PC-9 (cell line): ENCODE results near the gene VDAC1. TPM values are rescaled to one million over a fixed set of nuclear protein-coding genes. Genes with fewer than 3 reads are reported as not detected.
A peak's percentile ranks its signal among the peaks of the same experiment; 100 is the strongest.

Experiments used
- BruUV-seq: library from RNA; stranded (reverse); fragments of 400-500 nt; replicated peaks from 2 replicates; lab custom pipeline; 2021; lab: Mats Ljungman, UMichigan
- CTCF ChIA-PET: fragments of 300-600 bp; sonication (Branson Sonifier 250); formaldehyde crosslinking; loops from one replicate; lab custom pipeline; 2022; ENCODE audit warnings: antibody characterized with exemption; lab: Charles Lee
- POLR2A ChIA-PET: fragments of 300-600 bp; sonication (Branson Sonifier 250); formaldehyde crosslinking; loops from one replicate; lab custom pipeline; 2022; ENCODE audit warnings: antibody characterized with exemption; ENCODE audit not compliant: unreplicated experiment; lab: Charles Lee
- DNase-seq, 2 experiments: peaks; one replicate each; pipeline versions ENCODE4 v3.0.0 to v3.0.0-alpha.2; 2015 to 2022; ENCODE audit warnings: mixed read lengths in 1 of 2
- H2AFZ ChIP-seq: fragments of 200-600 bp; sonication (generic); 2 replicates; pipeline ENCODE4 v1.8.1; 2017; ENCODE audit warnings: antibody characterized with exemption
- H3F3A ChIP-seq: fragments of 200-600 bp; sonication (generic); 2 replicates; pipeline ENCODE4 v1.8.1; 2017; ENCODE audit warnings: antibody characterized with exemption, mild to moderate bottlenecking, low read depth; ENCODE audit not compliant: insufficient read depth
- H3K27ac ChIP-seq: fragments of 200-600 bp; sonication (generic); 2 replicates; pipeline ENCODE4 v1.6.1; 2016; ENCODE audit warnings: mixed run types
- H3K27me3 ChIP-seq: fragments of 200-600 bp; sonication (generic); 2 replicates; pipeline ENCODE4 v1.6.1; 2016; ENCODE audit warnings: low read depth, mixed run types; ENCODE audit not compliant: insufficient read depth
- H3K36me3 ChIP-seq: fragments of 200-600 bp; sonication (generic); 2 replicates; pipeline ENCODE4 v1.6.1; 2016; ENCODE audit warnings: low read depth, mixed run types
- H3K4me1 ChIP-seq: fragments of 200-600 bp; sonication (generic); replicated peaks from 2 replicates; pipeline ENCODE4 v1.6.1; 2016; ENCODE audit warnings: mixed run types; ENCODE audit not compliant: insufficient read depth
- H3K4me2 ChIP-seq: fragments of 200-600 bp; sonication (generic); 2 replicates; pipeline ENCODE4 v1.6.1; 2017; ENCODE audit warnings: mixed run types
- H3K4me3 ChIP-seq: fragments of 200-600 bp; sonication (generic); 2 replicates; pipeline ENCODE4 v1.6.1; 2016; ENCODE audit warnings: mixed run types
- H3K79me2 ChIP-seq: fragments of 200-600 bp; sonication (generic); 2 replicates; pipeline ENCODE4 v1.6.1; 2017; ENCODE audit warnings: low read depth, mixed run types
- H3K9me2 ChIP-seq: fragments of 200-600 bp; sonication (generic); 2 replicates; pipeline ENCODE4 v1.8.1; 2017; ENCODE audit warnings: mild to moderate bottlenecking; ENCODE audit not compliant: insufficient read depth
- H3K9me3 ChIP-seq: fragments of 200-600 bp; sonication (generic); 2 replicates; pipeline ENCODE4 v1.8.1; 2016; ENCODE audit warnings: low read depth; ENCODE audit not compliant: insufficient read depth
- H4K20me1 ChIP-seq: fragments of 200-600 bp; sonication (generic); 2 replicates; pipeline ENCODE4 v1.8.1; 2017; ENCODE audit not compliant: insufficient read depth
- CTCF ChIP-seq: fragments of 200-600 bp; sonication (generic); conservative IDR thresholded peaks from 2 replicates; pipeline ENCODE4 v1.6.1; 2017; ENCODE audit warnings: mixed run types, antibody characterized with exemption, mild to moderate bottlenecking, moderate library complexity
- EZH2 ChIP-seq: fragments of 200-600 bp; sonication (generic); IDR thresholded peaks from 2 replicates; pipeline ENCODE4 v1.8.0; 2017; ENCODE audit warnings: antibody characterized with exemption, low read depth
- intact Hi-C: fragments of 100-400 bp; cut with micrococcal nuclease; formaldehyde crosslinking; loops from one replicate; pipeline ENCODE4 v1.10.0; 2022; ENCODE audit not compliant: unreplicated experiment
- total RNA-seq: library from RNA; stranded (reverse); gene quantifications from 2 replicates; pipeline ENCODE4 v1.2.3, GENCODE V29; 2021

VDAC1 gene
- total RNA-seq, 1 experiment from 2014 or later = 228 TPM

GRCh38 chr5:134007581-134008265, 2.9 kb upstream of the VDAC1 start:
- Histone ChIP-seq H3K9me3 (no peaks in the 10 kb centered on the region), H3K27me3 (no peaks in the 10 kb centered on the region), H2AFZ (no peak overlapping the region), H3K4me3 (no peak overlapping the region), H3F3A (peaks cover 17% of the 10 kb centered on the region; the same call in 1 of the 2 replicates), H3K4me1 (peaks cover 16% of the 10 kb centered on the region), H3K36me3 (no peaks in the 10 kb centered on the region), H3K9me2 (no peaks in the 10 kb centered on the region), H3K27ac (no peak overlapping the region), H3K4me2 (no peak overlapping the region), H4K20me1 (peaks cover 10% of the 10 kb centered on the region), H3K79me2 (peaks cover 42% of the 10 kb centered on the region)
- ChIA-PET POLR2A (interaction anchor here (0.6 kb wide), 1 partner anchor 122 kb away, joined by 3 read pairs; no protein-coding TSS in a partner anchor), CTCF (no interaction called here)
- no peak for DNase-seq
- intact Hi-C loops = no loop called here
- no peak for TF ChIP-seq EZH2
- TF ChIP-seq CTCF = no peak
- BruUV-seq = no TSS peak

- Histone ChIP-seq H3K9me2 (no peaks in the 10 kb centered on the region), H3K4me1 (peaks cover 31% of the 10 kb centered on the region), H2AFZ (no peak overlapping the region), H3K4me2 (peak overlapping the region; percentile 78), H3K79me2 (peaks cover 58% of the 10 kb centered on the region), H3F3A (peaks cover 24% of the 10 kb centered on the region; the same call in 1 of the 2 replicates), H4K20me1 (peaks cover 26% of the 10 kb centered on the region), H3K9me3 (no peaks in the 10 kb centered on the region), H3K27me3 (no peaks in the 10 kb centered on the region), H3K27ac (peak overlapping the region; percentile 69), H3K36me3 (peaks cover 2% of the 10 kb centered on the region), H3K4me3 (peak overlapping the region; percentile 85)
- BruUV-seq = no TSS peak
- DNase-seq = no peak
- TF ChIP-seq EZH2 (no peak), CTCF (no peak)
- CTCF ChIA-PET = interaction anchor here (0.6 to 1.5 kb wide), 2 partner anchors 11 to 13 kb away, joined by 3 to 7 read pairs; no protein-coding TSS in a partner anchor
- intact Hi-C loops = no loop called here
- POLR2A ChIA-PET = no interaction called here
Observed at GRCh38 chr5:134006115-134006514, 1.3 kb upstream of the VDAC1 start.

- TF ChIP-seq EZH2 = no peak
- no peak for TF ChIP-seq CTCF
- ChIA-PET POLR2A (no interaction called here), CTCF (interaction anchor here (0.6 to 1.5 kb wide), 2 partner anchors 12 to 14 kb away, joined by 3 to 7 read pairs; no protein-coding TSS in a partner anchor)
- intact Hi-C loops = loop anchor here (1.0 kb wide), 1 partner anchor 15 kb away; no protein-coding TSS in a partner anchor
- H2AFZ ChIP-seq = peak overlapping the region; percentile 80
- peaks cover 32% of the 10 kb centered on the region for H4K20me1 ChIP-seq
- peaks cover 30% of the 10 kb centered on the region; the same call in 1 of the 2 replicates for H3F3A ChIP-seq
- TSS peak; percentile 71 for BruUV-seq
- H3K4me3 ChIP-seq = peak overlapping the region; percentile 85
- H3K36me3 ChIP-seq = peaks cover 6% of the 10 kb centered on the region
- H3K27me3 ChIP-seq = no peaks in the 10 kb centered on the region
- H3K4me2 ChIP-seq = peak overlapping the region; percentile 78
- no peaks in the 10 kb centered on the region for H3K9me2 ChIP-seq
- peaks cover 37% of the 10 kb centered on the region for H3K4me1 ChIP-seq
- DNase-seq = no peak
- H3K9me3 ChIP-seq = no peaks in the 10 kb centered on the region
- peak overlapping the region; percentile 69 for H3K27ac ChIP-seq
- H3K79me2 ChIP-seq = peaks cover 64% of the 10 kb centered on the region
Observed at GRCh38 chr5:134005417-134006061, 764 bp upstream of the VDAC1 start.
